Mesenchymal stem cell (in vitro differentiated cells and primary cell): Measurements from ENCODE around the gene CD200R1L.

Experiments
- DNase-seq: peaks from one replicate; pipeline ENCODE4 v3.0.0-alpha.2; 2013
- H2AFZ ChIP-seq: one replicate; pipeline ENCODE4 v1.6.1; 2013; ENCODE audit warnings: low read depth, mild to moderate bottlenecking, control low read depth, inconsistent platforms, low read length, moderate library complexity
- H2AK5ac ChIP-seq: 2 replicates; pipeline ENCODE4 v1.6.1; 2013; ENCODE audit warnings: low read length, moderate library complexity, mild to moderate bottlenecking, inconsistent platforms; ENCODE audit not compliant: severe bottlenecking
- H2BK120ac ChIP-seq: one replicate; pipeline ENCODE4 v1.6.1; 2013; ENCODE audit warnings: low read depth, mild to moderate bottlenecking, inconsistent platforms, low read length, moderate library complexity
- H2BK12ac ChIP-seq, 2 experiments: one replicate each; pipeline ENCODE4 v1.6.1; 2013; ENCODE audit warnings: inconsistent platforms in 2 of 2, low read length in 2 of 2, mild to moderate bottlenecking in 2 of 2, moderate library complexity in 2 of 2, control low read depth in 1 of 2
- H2BK15ac ChIP-seq: one replicate; pipeline ENCODE4 v1.6.1; 2013; ENCODE audit warnings: mild to moderate bottlenecking, low read depth, inconsistent platforms; ENCODE audit not compliant: poor library complexity, severe bottlenecking
- H2BK5ac ChIP-seq: 2 replicates; pipeline ENCODE4 v1.6.1; 2013; ENCODE audit warnings: low read depth, mild to moderate bottlenecking, low read length, control low read depth, inconsistent platforms; ENCODE audit not compliant: poor library complexity, severe bottlenecking
- H3K14ac ChIP-seq, 2 experiments: one replicate each; pipeline ENCODE4 v1.6.1; 2013; ENCODE audit warnings: inconsistent platforms in 2 of 2, low read length in 2 of 2, control low read depth in 1 of 2, mild to moderate bottlenecking in 1 of 2, moderate library complexity in 1 of 2
- H3K18ac ChIP-seq, 2 experiments: one replicate each; pipeline ENCODE4 v1.6.1; 2013; ENCODE audit warnings: inconsistent platforms in 2 of 2, low read length in 2 of 2, control low read depth in 1 of 2, low read depth in 1 of 2, mild to moderate bottlenecking in 1 of 2
- H3K23ac ChIP-seq, 2 experiments: one replicate each; pipeline ENCODE4 v1.6.1; 2013; ENCODE audit warnings: inconsistent platforms in 2 of 2, low read length in 2 of 2, mild to moderate bottlenecking in 2 of 2, moderate library complexity in 2 of 2, control low read depth in 1 of 2
- H3K27ac ChIP-seq: 2 replicates; pipeline ENCODE4 v1.5.1; 2013; ENCODE audit warnings: mild to moderate bottlenecking, moderate library complexity, low read length, control low read depth, inconsistent platforms; ENCODE audit not compliant: poor library complexity, severe bottlenecking
- H3K27me3 ChIP-seq, 2 experiments: 2 replicates each; pipeline versions ENCODE4 v1.6.1 to v1.7.0; 2013; ENCODE audit warnings: low read length in 2 of 2, mild to moderate bottlenecking in 2 of 2, moderate library complexity in 2 of 2, control low read depth in 1 of 2, inconsistent platforms in 1 of 2; ENCODE audit not compliant: control insufficient read depth in 1 of 2, insufficient read depth in 1 of 2
- H3K36me3 ChIP-seq, 2 experiments: 2 replicates each; pipeline versions ENCODE4 v1.6.1 to v1.7.0; 2013; ENCODE audit warnings: low read length in 2 of 2, control low read depth in 1 of 2, inconsistent platforms in 1 of 2, low read depth in 1 of 2, mild to moderate bottlenecking in 1 of 2; ENCODE audit not compliant: insufficient read depth in 2 of 2, control insufficient read depth in 1 of 2
- H3K4ac ChIP-seq, 2 experiments: one replicate each; pipeline ENCODE4 v1.6.1; 2013; ENCODE audit warnings: inconsistent platforms in 2 of 2, low read length in 2 of 2, mild to moderate bottlenecking in 2 of 2, moderate library complexity in 2 of 2, control low read depth in 1 of 2, low read depth in 1 of 2
- H3K4me1 ChIP-seq: 2 replicates; pipeline ENCODE4 v1.6.1; 2013; ENCODE audit warnings: low read depth, low read length, control low read depth; ENCODE audit not compliant: control insufficient read depth, insufficient read depth
- H3K4me2 ChIP-seq: 2 replicates; pipeline ENCODE4 v1.6.1; 2013; ENCODE audit warnings: low read length, mild to moderate bottlenecking, inconsistent platforms; ENCODE audit not compliant: poor library complexity, severe bottlenecking
- H3K4me3 ChIP-seq, 2 experiments: 2 replicates each; pipeline versions ENCODE4 v1.5.1 to v1.7.0; 2013; ENCODE audit warnings: low read length in 2 of 2, mild to moderate bottlenecking in 2 of 2, control low read depth in 1 of 2, low read depth in 1 of 2; ENCODE audit not compliant: insufficient read depth in 1 of 2
- H3K79me1 ChIP-seq: replicated peaks from 2 replicates; pipeline ENCODE4 v1.6.1; 2013; ENCODE audit warnings: mild to moderate bottlenecking, control low read depth, low read length, inconsistent platforms; ENCODE audit not compliant: poor library complexity, severe bottlenecking
- H3K9ac ChIP-seq: 2 replicates; pipeline ENCODE4 v1.7.0; 2013; ENCODE audit warnings: mild to moderate bottlenecking, low read length, moderate library complexity
- H3K9me3 ChIP-seq: 2 replicates; pipeline ENCODE4 v1.7.0; 2013; ENCODE audit warnings: mild to moderate bottlenecking, low read length; ENCODE audit not compliant: control insufficient read depth
- H4K8ac ChIP-seq: one replicate; pipeline ENCODE4 v1.6.1; 2013; ENCODE audit warnings: inconsistent platforms, mild to moderate bottlenecking, low read length, moderate library complexity
- H4K91ac ChIP-seq: one replicate; pipeline ENCODE4 v1.6.1; 2013; ENCODE audit warnings: mild to moderate bottlenecking, low read length, inconsistent platforms
- WGBS: methylation state at CpG from one replicate; pipeline ENCODE4 v1.1.7; 2013; ENCODE audit warnings: mixed read lengths; 5-methylcytosine and 5-hydroxymethylcytosine counted together

Gene CD200R1L

GRCh38 chr3:112817271-112817670 is 29.4 kb downstream of the CD200R1L start:
- H3K9ac ChIP-seq: no peak overlapping the region
- no peak overlapping the region for H2BK120ac ChIP-seq
- no peak for DNase-seq
- H2AK5ac ChIP-seq: no peak overlapping the region
- H3K18ac ChIP-seq: no peak overlapping the region
- H4K8ac ChIP-seq: no peak overlapping the region
- H3K36me3 ChIP-seq: no peaks in the 10 kb centered on the region
- H3K4me3 ChIP-seq: no peak overlapping the region
- H3K27me3 ChIP-seq: no peaks in the 10 kb centered on the region
- no peak overlapping the region for H3K4me2 ChIP-seq
- H4K91ac ChIP-seq: no peak overlapping the region
- H3K14ac ChIP-seq: no peak overlapping the region
- H3K9me3 ChIP-seq: no peaks in the 10 kb centered on the region
- no peak overlapping the region for H2BK5ac ChIP-seq
- H3K4ac ChIP-seq: no peak overlapping the region
- no peaks in the 10 kb centered on the region for H3K4me1 ChIP-seq
- no peak overlapping the region for H2AFZ ChIP-seq
- no peak overlapping the region for H2BK15ac ChIP-seq
- H3K27ac ChIP-seq: no peak overlapping the region
- no peak overlapping the region for H3K23ac ChIP-seq
- no peak overlapping the region for H2BK12ac ChIP-seq
- no peaks in the 10 kb centered on the region for H3K79me1 ChIP-seq

- no peak overlapping the region for H3K4me2 ChIP-seq
- peak; percentile 63 for DNase-seq
- H3K4me1 ChIP-seq: peaks cover under 1% of the 10 kb centered on the region
- no peaks in the 10 kb centered on the region for H3K27me3 ChIP-seq
- H2AFZ ChIP-seq: no peak overlapping the region
- no peak overlapping the region for H3K23ac ChIP-seq
- no peak overlapping the region for H2BK15ac ChIP-seq
- no peaks in the 10 kb centered on the region for H3K79me1 ChIP-seq
- H4K91ac ChIP-seq: no peak overlapping the region
- H3K18ac ChIP-seq: no peak overlapping the region
- no peak overlapping the region for H2BK5ac ChIP-seq
- no peak overlapping the region for H3K27ac ChIP-seq
- H3K9me3 ChIP-seq: no peaks in the 10 kb centered on the region
- no peak overlapping the region for H3K14ac ChIP-seq
- no peak overlapping the region for H3K4me3 ChIP-seq
- H4K8ac ChIP-seq: no peak overlapping the region
- no peak overlapping the region for H2AK5ac ChIP-seq
- H3K4ac ChIP-seq: no peak overlapping the region
- no peak overlapping the region for H2BK120ac ChIP-seq
- no peak overlapping the region for H3K9ac ChIP-seq
- H3K36me3 ChIP-seq: no peaks in the 10 kb centered on the region
- H2BK12ac ChIP-seq: no peak overlapping the region
These were observed 30.7 kb downstream of the CD200R1L start for GRCh38 chr3:112815981-112816380.

- no peak overlapping the region for H2AK5ac ChIP-seq
- H4K8ac ChIP-seq: no peak overlapping the region
- peak; percentile 82 for DNase-seq
- no peak overlapping the region for H2AFZ ChIP-seq
- H3K18ac ChIP-seq: no peak overlapping the region
- H2BK5ac ChIP-seq: no peak overlapping the region
- no peaks in the 10 kb centered on the region for H3K36me3 ChIP-seq
- H3K4me1 ChIP-seq: peaks cover 1% of the 10 kb centered on the region
- no peak overlapping the region for H3K4me2 ChIP-seq
- H2BK15ac ChIP-seq: no peak overlapping the region
- H3K79me1 ChIP-seq: no peaks in the 10 kb centered on the region
- H2BK12ac ChIP-seq: no peak overlapping the region
- H3K4ac ChIP-seq: no peak overlapping the region
- no peak overlapping the region for H4K91ac ChIP-seq
- H3K27ac ChIP-seq: no peak overlapping the region
- no peak overlapping the region for H3K14ac ChIP-seq
- no peaks in the 10 kb centered on the region for H3K27me3 ChIP-seq
- H3K9me3 ChIP-seq: no peaks in the 10 kb centered on the region
- H3K23ac ChIP-seq: no peak overlapping the region
- peak overlapping the region; percentile 82 for H3K9ac ChIP-seq
- no peak overlapping the region for H2BK120ac ChIP-seq
- WGBS: 52% methylated on average over 2 of the region's 2 CpGs
- H3K4me3 ChIP-seq: no peak overlapping the region
These were observed 32.4 kb downstream of the CD200R1L start for GRCh38 chr3:112814266-112814665.

GRCh38 chr3:112813723-112814171 is 32.9 kb downstream of the CD200R1L start:
- Histone ChIP-seq H3K4me1 (peaks cover 1% of the 10 kb centered on the region), H2BK120ac (no peak overlapping the region), H3K9me3 (no peaks in the 10 kb centered on the region), H3K23ac (no peak overlapping the region), H4K91ac (peak overlapping the region; percentile 95), H3K9ac (peak overlapping the region; percentile 82), H3K27me3 (no peaks in the 10 kb centered on the region), H2BK15ac (no peak overlapping the region), H3K27ac (no peak overlapping the region), H2AFZ (no peak overlapping the region), H3K79me1 (no peaks in the 10 kb centered on the region), H3K14ac (peak overlapping the region in 1 of 2 experiments; percentile 6), H2BK12ac (peak overlapping the region; percentile 44 to 93), H2AK5ac (peak overlapping the region; percentile 16), H4K8ac (peak overlapping the region; percentile 78), H2BK5ac (no peak overlapping the region), H3K4me2 (no peak overlapping the region), H3K4me3 (no peak overlapping the region), H3K36me3 (no peaks in the 10 kb centered on the region), H3K18ac (peak overlapping the region; percentile 65 to 84), H3K4ac (peak overlapping the region in 1 of 2 experiments; percentile 87)
- peak; percentile 85 for DNase-seq
- WGBS: no CpG with 5 or more reads among the region's 2 CpGs
